GM23248 (cell line): ENCODE measurements around the gene CYP2U1.

Source experiments
- EZH2 ChIP-seq: fragments of 200-600 bp; sonication (generic); IDR thresholded peaks from 2 replicates; pipeline ENCODE4 v1.6.1; 2018; ENCODE audit warnings: antibody characterized with exemption, mild to moderate bottlenecking; ENCODE audit not compliant: insufficient read depth, poor library complexity, severe bottlenecking
- EZH2phosphoT487 ChIP-seq: fragments of 200-600 bp; sonication (generic); IDR thresholded peaks from 2 replicates; pipeline ENCODE4 v1.6.1; 2018; ENCODE audit warnings: antibody characterized with exemption, moderate library complexity, mild to moderate bottlenecking, low read depth; ENCODE audit not compliant: insufficient read depth

DNA sequence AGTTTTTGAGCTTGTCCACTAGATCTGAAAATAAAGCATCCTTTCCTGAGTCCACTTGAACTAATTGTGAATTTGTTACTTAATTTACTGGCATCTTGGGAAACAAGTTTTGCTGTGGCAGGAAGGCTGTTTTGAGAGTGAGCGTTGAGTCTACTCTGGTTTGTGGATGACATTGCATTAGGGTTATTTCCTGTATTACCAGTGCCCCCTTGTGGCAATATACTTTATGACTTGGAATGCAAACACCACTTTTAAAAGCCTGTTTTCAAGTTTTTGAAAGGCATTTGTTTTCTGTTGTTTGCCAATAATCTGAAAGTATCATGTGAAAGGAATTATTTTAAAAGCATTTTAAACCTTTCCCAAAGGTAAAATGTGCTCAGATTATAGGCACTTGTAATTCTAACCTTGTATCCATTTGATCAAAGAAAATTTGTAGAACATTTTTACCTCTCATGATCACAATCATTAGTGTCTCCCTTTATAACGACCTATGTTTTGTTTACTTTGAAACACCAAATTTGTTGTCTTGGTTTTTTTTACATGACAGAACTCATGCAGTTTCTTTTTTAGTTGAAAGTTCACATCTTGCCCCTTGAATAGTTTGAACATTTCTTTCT, 18.0 kb upstream of the CYP2U1 start:
- TF ChIP-seq EZH2phosphoT487 (no peak), EZH2 (no peak)
